C4-2B (cell line): ENCODE results near the gene CLCA2.

Source experiments
- ZFX ChIP-seq: fragments of 450-650 bp; IDR thresholded peaks from 2 replicates; pipeline ENCODE4 v1.6.1; 2017
- TF ChIP-seq, protein P1 (sequence below): fragments of 450-650 bp; conservative IDR thresholded peaks from 2 replicates; pipeline ENCODE4 v1.5.1; 2017; ENCODE audit warnings: mild to moderate bottlenecking

DNA sequence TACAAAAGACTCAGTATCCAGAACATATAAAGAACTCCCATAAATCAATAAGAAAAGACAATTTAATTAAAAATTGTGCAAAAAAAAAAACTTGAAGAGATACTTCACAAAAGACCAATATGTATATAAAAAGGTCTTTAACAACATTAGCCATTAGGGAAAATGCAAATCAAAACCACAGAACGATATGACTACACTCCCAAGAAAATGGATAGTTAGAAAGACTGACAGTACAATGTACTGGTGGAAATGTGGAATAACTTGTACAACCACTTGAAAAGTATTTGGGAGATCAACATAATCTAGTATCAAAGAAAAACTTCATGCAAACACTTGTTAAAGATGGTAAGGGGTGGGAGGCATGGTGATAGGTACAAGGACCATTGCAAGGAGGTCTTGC, 40.8 kb downstream of the CLCA2 start:
- TF ChIP-seq, protein P1, sequence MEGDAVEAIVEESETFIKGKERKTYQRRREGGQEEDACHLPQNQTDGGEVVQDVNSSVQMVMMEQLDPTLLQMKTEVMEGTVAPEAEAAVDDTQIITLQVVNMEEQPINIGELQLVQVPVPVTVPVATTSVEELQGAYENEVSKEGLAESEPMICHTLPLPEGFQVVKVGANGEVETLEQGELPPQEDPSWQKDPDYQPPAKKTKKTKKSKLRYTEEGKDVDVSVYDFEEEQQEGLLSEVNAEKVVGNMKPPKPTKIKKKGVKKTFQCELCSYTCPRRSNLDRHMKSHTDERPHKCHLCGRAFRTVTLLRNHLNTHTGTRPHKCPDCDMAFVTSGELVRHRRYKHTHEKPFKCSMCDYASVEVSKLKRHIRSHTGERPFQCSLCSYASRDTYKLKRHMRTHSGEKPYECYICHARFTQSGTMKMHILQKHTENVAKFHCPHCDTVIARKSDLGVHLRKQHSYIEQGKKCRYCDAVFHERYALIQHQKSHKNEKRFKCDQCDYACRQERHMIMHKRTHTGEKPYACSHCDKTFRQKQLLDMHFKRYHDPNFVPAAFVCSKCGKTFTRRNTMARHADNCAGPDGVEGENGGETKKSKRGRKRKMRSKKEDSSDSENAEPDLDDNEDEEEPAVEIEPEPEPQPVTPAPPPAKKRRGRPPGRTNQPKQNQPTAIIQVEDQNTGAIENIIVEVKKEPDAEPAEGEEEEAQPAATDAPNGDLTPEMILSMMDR, result no peak
- no peak for TF ChIP-seq ZFX
